Pancreas (tissue), 10 donors: Measurements from ENCODE around the gene BCL7A. TPM values are rescaled to one million over a fixed set of nuclear protein-coding genes. Genes with fewer than 3 reads are reported as not detected.
A peak's percentile ranks its signal among the peaks of the same experiment; 100 is the strongest.

ENCODE experiments used
- ATAC-seq, 4 donors: fragments of 200-7000 bp; cut with Tn5 transposase; one replicate each; pipeline versions ENCODE4 v1.8.0 to v1.9.1; 2020; ENCODE audit warnings: mild to moderate bottlenecking in 4 of 4, moderate library complexity in 4 of 4
- DNase-seq, 6 donors: peaks; one replicate each; pipeline ENCODE4 v3.0.0-alpha.2; 2020
- FAIRE-seq: peaks from 2 replicates; lab custom pipeline; 2012; peaks lifted over from hg19 to GRCh38; lab: Jason Lieb, UNC
- H3K27ac ChIP-seq, 4 donors: fragments of 200-600 bp; sonication (generic); 1 replicate in 3 of 4; 2 replicates in 1 of 4; pipeline versions ENCODE4 v1.5.0 to v1.8.0; 2020
- H3K27me3 ChIP-seq, 4 donors: fragments of 200-600 bp; one replicate each; pipeline ENCODE4 v1.8.0; 2021
- H3K36me3 ChIP-seq, 3 donors: fragments of 200-600 bp; sonication (generic) in 1 of 3; one replicate each; pipeline versions ENCODE4 v1.5.0 to v1.8.0; 2020 to 2021
- H3K4me1 ChIP-seq, 3 donors: fragments of 200-600 bp; one replicate each; pipeline ENCODE4 v1.8.0; 2021
- H3K4me3 ChIP-seq, 4 donors: fragments of 200-600 bp; sonication (generic) in 2 of 4; one replicate each; pipeline versions ENCODE4 v1.5.0 to v1.8.0; 2020 to 2021
- H3K9me3 ChIP-seq, 4 donors: fragments of 200-600 bp; one replicate each; pipeline ENCODE4 v1.8.0; 2021
- CTCF ChIP-seq, 4 donors: fragments of 200-600 bp; sonication (generic) in 3 of 4; IDR thresholded peaks; one replicate each; pipeline versions ENCODE4 v1.5.0 to v1.8.0; 2021; ENCODE audit warnings: antibody characterized with exemption in 4 of 4
- WGBS, 2 donors: extraction: QIAGEN DNeasy Blood & Tissue Kit; methylation state at CpG; one replicate each; pipeline ENCODE4 v1.1.7; 2013; 5-methylcytosine and 5-hydroxymethylcytosine counted together
- intact Hi-C, 3 donors: fragments of 100-400 bp; cut with DNase I; formaldehyde crosslinking; loops; one replicate each; pipeline versions ENCODE4 v1.11.1 to v1.14.2; 2022
- polyA plus RNA-seq, 2 donors: library from polyadenylated mRNA; stranded (reverse); fragments of 200-250 nt; gene quantifications; one replicate each; pipeline ENCODE4 v1.2.3, GENCODE V29; 2013
- total RNA-seq, 6 donors: library from RNA; stranded (reverse); fragmentation: NEBNext Ultra II Directional in 4 of 6; extraction: Animal tissue kit (Norgen Biotek cat#: 25700) in 4 of 6; gene quantifications; one replicate each; pipeline versions ENCODE4 v1.2.1 to v1.2.4, GENCODE V29; 2021 to 2023
- donor health status: healthy with polysubstance abuse.
- donor health status: DM: no; HTN: no; CAD: no; lungs with moderate emphysema.
- donor health status: DM: no; HTN: no; CAD: no.
- donor health status: control.
- donor health status: control.
- donor health status: Bipolar disorder and iron deficiency.
- donor health status: DM: yes; HTN: yes; CAD: no.
- donor health status: DM: no; HTN: no; CAD: no.
- donor health status: DM: no; HTN: no; CAD: no.
- donor health status: DM: yes; HTN: yes; CAD: no.

Gene BCL7A
- total and polyA plus RNA-seq, 8 donors, result 6.9 to 13.4 (median 9.0) TPM

- FAIRE-seq (no peak), ATAC-seq (peak in 2 of 4 donors; percentile 10 to 13), DNase-seq (peak in 2 of 6 donors; percentile 32 to 43)
- no peak for TF ChIP-seq CTCF (IDR thresholded peaks at IDR 0.05)
- intact Hi-C loops, result no loop called here
- Histone ChIP-seq H3K9me3 (no peaks in the 10 kb centered on the region), H3K27ac (peak overlapping the region; percentile 59 to 78 (median 74)), H3K4me3 (peak overlapping the region; percentile 5 to 88 (median 66)), H3K27me3 (no peaks in the 10 kb centered on the region), H3K36me3 (peaks cover 0 to 8% (median 0%) of the 10 kb centered on the region in 3 donors), H3K4me1 (peaks cover 10 to 37% (median 14%) of the 10 kb centered on the region in 3 donors)
- WGBS, 2 donors, result 5 to 10% methylated on average over 7 of the region's 7 CpGs
Observed at GRCh38 chr12:122081697-122082221, 60.1 kb downstream of the BCL7A start.

GRCh38 chr12:122082621-122083356 is 61.1 kb downstream of the BCL7A start:
- no peaks in the 10 kb centered on the region for H3K9me3 ChIP-seq
- no peaks in the 10 kb centered on the region for H3K27me3 ChIP-seq
- peaks cover 10 to 34% (median 15%) of the 10 kb centered on the region in 3 donors for H3K4me1 ChIP-seq
- peak overlapping the region in 2 of 4 donors; percentile 74 to 78 for H3K27ac ChIP-seq
- 57 to 68% methylated on average over 6 of the region's 6 CpGs for WGBS, 2 donors
- DNase-seq (peak in 2 of 6 donors; percentile 3 to 11), FAIRE-seq (no peak), ATAC-seq (no peak)
- H3K36me3 ChIP-seq, result peaks cover 0 to 8% (median 0%) of the 10 kb centered on the region in 3 donors
- intact Hi-C loops, result no loop called here
- H3K4me3 ChIP-seq, result peak overlapping the region in 1 of 4 donors; percentile 88
- TF ChIP-seq CTCF (IDR thresholded peaks at IDR 0.05), result no peak

- no peak for ATAC-seq
- Histone ChIP-seq H3K4me3 (no peak overlapping the region), H3K9me3 (no peaks in the 10 kb centered on the region), H3K36me3 (peaks cover 0 to 8% (median 0%) of the 10 kb centered on the region in 3 donors), H3K4me1 (peaks cover 21 to 43% (median 21%) of the 10 kb centered on the region in 3 donors), H3K27me3 (no peaks in the 10 kb centered on the region), H3K27ac (no peak overlapping the region)
- FAIRE-seq, result no peak
- no peak for TF ChIP-seq CTCF (IDR thresholded peaks at IDR 0.05)
- intact Hi-C loops, result no loop called here
- peak in 1 of 6 donors; percentile 20 for DNase-seq
- 87 to 89% methylated on average over 13 of the region's 13 CpGs for WGBS, 2 donors
Observed at GRCh38 chr12:122084857-122085405, 63.2 kb downstream of the BCL7A start.

- ATAC-seq (no peak), FAIRE-seq (no peak), DNase-seq (peak in 1 of 6 donors; percentile 1)
- 74 to 82% methylated on average over 5 of the region's 5 CpGs for WGBS, 2 donors
- Histone ChIP-seq H3K36me3 (peaks cover 0 to 8% (median 0%) of the 10 kb centered on the region in 3 donors), H3K4me3 (no peak overlapping the region), H3K27ac (no peak overlapping the region), H3K4me1 (peaks cover 21 to 46% (median 24%) of the 10 kb centered on the region in 3 donors), H3K9me3 (no peaks in the 10 kb centered on the region), H3K27me3 (no peaks in the 10 kb centered on the region)
- no peak for TF ChIP-seq CTCF (IDR thresholded peaks at IDR 0.05)
- intact Hi-C loops, result no loop called here
Observed at GRCh38 chr12:122085591-122085990, 63.9 kb downstream of the BCL7A start.
